Endodermal cell (in vitro differentiated cells): ENCODE measurements around the gene RAPGEF1. TPM values are rescaled to one million over a fixed set of nuclear protein-coding genes. Genes with fewer than 3 reads are reported as not detected.

Source experiments
- DNase-seq: peaks from one replicate; pipeline ENCODE4 v3.0.0-alpha.2; 2017
- H3K27ac ChIP-seq: 2 replicates; pipeline ENCODE4 v1.5.1; 2013; ENCODE audit warnings: mild to moderate bottlenecking, low read depth, low read length, moderate library complexity
- H3K27me3 ChIP-seq: 2 replicates; pipeline ENCODE4 v1.6.1; 2013; ENCODE audit warnings: mild to moderate bottlenecking, low read length, moderate library complexity; ENCODE audit not compliant: insufficient read depth, control insufficient read depth, poor library complexity, severe bottlenecking
- H3K36me3 ChIP-seq: 2 replicates; pipeline ENCODE4 v1.7.0; 2013; ENCODE audit warnings: mild to moderate bottlenecking, low read length, moderate library complexity; ENCODE audit not compliant: control insufficient read depth, insufficient read depth
- H3K4me1 ChIP-seq: one replicate; pipeline ENCODE4 v1.7.0; 2013; ENCODE audit warnings: low read length; ENCODE audit not compliant: control insufficient read depth, insufficient read depth
- H3K4me3 ChIP-seq: 2 replicates; pipeline ENCODE4 v1.5.1; 2013; ENCODE audit warnings: mild to moderate bottlenecking, low read length, moderate library complexity
- H3K9ac ChIP-seq: 2 replicates; pipeline ENCODE4 v1.6.1; 2013; ENCODE audit warnings: mild to moderate bottlenecking, low read length, moderate library complexity; ENCODE audit not compliant: poor library complexity, severe bottlenecking; ENCODE audit errors: extremely low read depth
- H3K9me3 ChIP-seq: 2 replicates; pipeline ENCODE4 v1.6.1; 2013; ENCODE audit warnings: mild to moderate bottlenecking, low read length, moderate library complexity; ENCODE audit not compliant: control insufficient read depth
- H3K27ac Mint-ChIP-seq: 2 replicates; pipeline ENCODE4 v1.8.0; 2020; ENCODE audit warnings: mixed read lengths
- H3K27me3 Mint-ChIP-seq: 2 replicates; pipeline ENCODE4 v1.8.0; 2021; ENCODE audit warnings: mild to moderate bottlenecking, mixed read lengths; ENCODE audit not compliant: insufficient read depth
- H3K36me3 Mint-ChIP-seq: 2 replicates; pipeline ENCODE4 v1.8.0; 2020; ENCODE audit warnings: low read depth, mixed read lengths
- H3K4me1 Mint-ChIP-seq: 2 replicates; pipeline ENCODE4 v1.8.0; 2020; ENCODE audit warnings: mixed read lengths
- H3K4me3 Mint-ChIP-seq: 2 replicates; pipeline ENCODE4 v1.8.0; 2020; ENCODE audit warnings: mild to moderate bottlenecking, moderate library complexity, mixed read lengths
- H3K9me3 Mint-ChIP-seq: 2 replicates; pipeline ENCODE4 v1.8.0; 2020; ENCODE audit warnings: mild to moderate bottlenecking, mixed read lengths
- CTCF ChIP-seq: fragments of 200-600 bp; sonication (generic); conservative IDR thresholded peaks from 2 replicates; pipeline ENCODE4 v1.5.0; 2021; ENCODE audit warnings: antibody characterized with exemption, mild to moderate bottlenecking
- WGBS, 2 experiments: methylation state at CpG; one replicate each; pipeline versions ENCODE4 v1.1.5 to v1.1.7; 2013; ENCODE audit warnings: missing lambda C conversion rate in 2 of 2, mixed read lengths in 1 of 2; ENCODE audit not compliant: insufficient coverage in 1 of 2, insufficient read length in 1 of 2; 5-methylcytosine and 5-hydroxymethylcytosine counted together
- total RNA-seq, 2 donors: library from RNA; stranded (reverse); fragmentation: NEBNext Ultra II Directional in 1 of 2; extraction: Animal tissue kit (Norgen Biotek cat#: 25700) in 1 of 2; gene quantifications; 2 replicates in 1 of 2; 3 replicates in 1 of 2; pipeline ENCODE4 v1.2.1, GENCODE V29; 2021

RAPGEF1 gene
- total RNA-seq, 2 donors from 2014 or later, result 63.4 to 85.5 TPM

GRCh38 chr9:131657940-131658339 lies 81.9 kb downstream of the RAPGEF1 start:
- H3K4me1 ChIP-seq, result peaks cover 3% of the 10 kb centered on the region
- Mint-ChIP-seq H3K4me1 (peaks cover 52% of the 10 kb centered on the region), H3K9me3 (no peaks in the 10 kb centered on the region), H3K4me3 (no peak overlapping the region), H3K27ac (peak overlapping the region; percentile 16), H3K36me3 (peaks cover 3% of the 10 kb centered on the region), H3K27me3 (no peaks in the 10 kb centered on the region)
- WGBS, 2 experiments, result 93 to 95% methylated on average over 4 to 5 of the region's 5 CpGs
- H3K9me3 ChIP-seq, result no peaks in the 10 kb centered on the region
- no peak overlapping the region for H3K4me3 ChIP-seq
- no peaks in the 10 kb centered on the region for H3K27me3 ChIP-seq
- no peak for TF ChIP-seq CTCF
- no peak for DNase-seq
- H3K27ac ChIP-seq, result no peak overlapping the region
- H3K9ac ChIP-seq, result no peak overlapping the region
- no peaks in the 10 kb centered on the region for H3K36me3 ChIP-seq

GRCh38 chr9:131657456-131657855 lies 82.4 kb downstream of the RAPGEF1 start:
- Mint-ChIP-seq H3K9me3 (no peaks in the 10 kb centered on the region), H3K27ac (no peak overlapping the region), H3K27me3 (no peaks in the 10 kb centered on the region), H3K36me3 (no peaks in the 10 kb centered on the region), H3K4me3 (no peak overlapping the region), H3K4me1 (peaks cover 52% of the 10 kb centered on the region)
- TF ChIP-seq CTCF, result no peak
- Histone ChIP-seq H3K4me1 (peaks cover 3% of the 10 kb centered on the region), H3K27ac (no peak overlapping the region), H3K9me3 (no peaks in the 10 kb centered on the region), H3K27me3 (no peaks in the 10 kb centered on the region), H3K36me3 (no peaks in the 10 kb centered on the region), H3K9ac (no peak overlapping the region), H3K4me3 (no peak overlapping the region)
- 88 to 93% methylated on average over 5 to 8 of the region's 8 CpGs for WGBS, 2 experiments
- DNase-seq, result no peak

GRCh38 chr9:131657037-131657377 lies 82.9 kb downstream of the RAPGEF1 start:
- no peak overlapping the region for H3K27ac ChIP-seq

More at GRCh38 chr9:131657037-131657377, 82.9 kb downstream of the RAPGEF1 start:
- H3K4me3 Mint-ChIP-seq, result no peak overlapping the region
- no peaks in the 10 kb centered on the region for H3K27me3 Mint-ChIP-seq
- WGBS, 2 experiments, result 95 to 96% methylated on average over 7 to 9 of the region's 9 CpGs
- H3K27me3 ChIP-seq, result no peaks in the 10 kb centered on the region
- peaks cover 50% of the 10 kb centered on the region for H3K4me1 Mint-ChIP-seq
- H3K27ac Mint-ChIP-seq, result peak overlapping the region; percentile 40
- peaks cover 3% of the 10 kb centered on the region for H3K4me1 ChIP-seq
- TF ChIP-seq CTCF, result no peak
- no peak for DNase-seq
- H3K4me3 ChIP-seq, result no peak overlapping the region
- H3K9me3 Mint-ChIP-seq, result no peaks in the 10 kb centered on the region
- no peaks in the 10 kb centered on the region for H3K9me3 ChIP-seq
- H3K36me3 ChIP-seq, result no peaks in the 10 kb centered on the region
- H3K9ac ChIP-seq, result no peak overlapping the region
- no peaks in the 10 kb centered on the region for H3K36me3 Mint-ChIP-seq
